Measurements from ENCODE around the gene CYP4V2. TPM values are rescaled to one million over a fixed set of nuclear protein-coding genes. Genes with fewer than 3 reads are reported as not detected.

The CYP4V2 gene
- total and polyA plus RNA-seq, 2 experiments from 2014 or later, result 1.5 to 3.1 TPM

DNA sequence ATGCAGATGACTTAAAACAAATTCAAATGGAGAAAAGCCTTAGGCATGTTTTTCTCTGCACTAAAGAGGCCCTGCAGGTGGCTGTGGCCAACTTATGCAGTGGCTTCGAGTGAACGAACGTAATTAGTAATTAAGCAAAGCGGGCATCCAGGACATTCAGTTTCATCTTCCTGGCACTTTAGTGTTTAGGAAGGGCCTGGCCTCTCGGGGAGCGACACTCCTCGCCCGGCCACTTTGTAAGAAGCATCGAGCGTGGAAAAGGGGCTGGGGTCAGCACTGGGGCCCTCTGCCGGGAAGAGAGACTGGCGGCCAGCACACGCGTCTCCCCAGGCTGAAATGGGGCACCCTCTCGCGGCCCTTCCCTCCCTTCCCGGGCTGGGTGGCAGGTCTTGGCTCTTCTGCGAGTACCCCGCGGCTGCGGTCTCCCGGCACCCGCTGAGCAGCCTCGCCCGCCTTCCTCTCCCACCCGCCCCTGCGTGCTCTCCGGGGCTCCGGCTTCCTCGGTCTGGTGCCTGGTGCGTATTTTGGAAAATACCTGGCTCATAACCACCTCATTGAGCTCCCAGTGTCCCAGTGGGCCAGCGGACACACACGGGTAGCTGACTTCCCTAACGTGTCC, 677 bp upstream of the CYP4V2 start (continued):
- TF ChIP-seq POLR2AphosphoS5 (IDR thresholded peaks at IDR 0.05; ENCODE audit: low read depth), result no peak
- TF ChIP-seq, protein P1, sequence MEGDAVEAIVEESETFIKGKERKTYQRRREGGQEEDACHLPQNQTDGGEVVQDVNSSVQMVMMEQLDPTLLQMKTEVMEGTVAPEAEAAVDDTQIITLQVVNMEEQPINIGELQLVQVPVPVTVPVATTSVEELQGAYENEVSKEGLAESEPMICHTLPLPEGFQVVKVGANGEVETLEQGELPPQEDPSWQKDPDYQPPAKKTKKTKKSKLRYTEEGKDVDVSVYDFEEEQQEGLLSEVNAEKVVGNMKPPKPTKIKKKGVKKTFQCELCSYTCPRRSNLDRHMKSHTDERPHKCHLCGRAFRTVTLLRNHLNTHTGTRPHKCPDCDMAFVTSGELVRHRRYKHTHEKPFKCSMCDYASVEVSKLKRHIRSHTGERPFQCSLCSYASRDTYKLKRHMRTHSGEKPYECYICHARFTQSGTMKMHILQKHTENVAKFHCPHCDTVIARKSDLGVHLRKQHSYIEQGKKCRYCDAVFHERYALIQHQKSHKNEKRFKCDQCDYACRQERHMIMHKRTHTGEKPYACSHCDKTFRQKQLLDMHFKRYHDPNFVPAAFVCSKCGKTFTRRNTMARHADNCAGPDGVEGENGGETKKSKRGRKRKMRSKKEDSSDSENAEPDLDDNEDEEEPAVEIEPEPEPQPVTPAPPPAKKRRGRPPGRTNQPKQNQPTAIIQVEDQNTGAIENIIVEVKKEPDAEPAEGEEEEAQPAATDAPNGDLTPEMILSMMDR (conservative IDR thresholded peaks at IDR 0.05; ENCODE audit: low read depth in 2 of 2), result no peak; a peak in 1 of 4 replicates

DNA sequence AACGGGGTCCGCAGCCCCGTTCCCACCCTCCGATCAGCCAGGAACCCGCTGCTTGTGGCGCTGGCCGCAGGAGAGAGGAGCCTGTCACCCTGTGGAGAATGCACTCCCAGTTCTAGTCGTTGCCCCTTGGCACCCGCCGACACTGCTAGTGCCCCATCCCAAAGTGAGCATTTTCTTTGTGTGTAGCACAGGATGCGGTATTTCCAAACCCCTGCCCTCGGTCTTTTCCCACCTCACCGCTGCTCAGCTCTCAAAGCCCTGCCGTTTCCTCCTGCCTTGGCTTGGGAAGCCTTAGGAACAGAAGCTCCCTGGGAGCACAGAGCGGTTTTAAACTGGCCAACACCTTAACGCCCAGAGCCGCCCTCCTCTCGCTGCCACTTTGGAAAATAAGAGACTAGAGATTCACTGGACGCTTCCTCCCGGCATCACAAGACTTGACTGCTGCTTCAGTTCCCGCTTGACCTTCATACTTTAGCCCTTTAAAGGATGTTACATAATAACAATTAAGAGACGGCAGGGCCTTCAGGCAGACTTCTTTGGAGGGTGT, 772 bp downstream of the CYP4V2 start:
- Histone ChIP-seq H3K36me3 (ENCODE audit: insufficient read depth) (no peaks in the 10 kb centered on the region), H3K27ac (ENCODE audit: low read depth) (no peak overlapping the region), H3K4me3 (peak overlapping the region; percentile 77), H3K27me3 (ENCODE audit: insufficient read depth) (no peaks in the 10 kb centered on the region), H3K4me2 (peak overlapping the region; percentile 78), H2AFZ (peak overlapping the region; percentile 92; the same call in 1 of the 2 replicates), H3K79me2 (replicated peaks; ENCODE audit: insufficient read depth) (no peaks in the 10 kb centered on the region; the same call in 1 of the 2 replicates), H3K9me2 (ENCODE audit: insufficient read depth) (no peaks in the 10 kb centered on the region), H3F3A (replicated peaks; ENCODE audit: low read depth) (peaks cover 4% of the 10 kb centered on the region; the same call in 1 of the 2 replicates), H3K4me1 (ENCODE audit: insufficient read depth) (peaks cover 21% of the 10 kb centered on the region), H4K20me1 (replicated peaks; ENCODE audit: insufficient read depth) (no peaks in the 10 kb centered on the region)
- H3K4me3 Mint-ChIP-seq, result peak overlapping the region; percentile 93
- peaks cover 34% of the 10 kb centered on the region for H3K4me1 Mint-ChIP-seq
- DNase-seq (ENCODE audit: low spot score) (peak; percentile 73), ATAC-seq (peak; percentile 47)
- H3K27me3 Mint-ChIP-seq (ENCODE audit: insufficient read depth, low read depth, poor library complexity), result peaks cover 6% of the 10 kb centered on the region
- peak overlapping the region; percentile 66 for H3K27ac Mint-ChIP-seq
- H3K36me3 Mint-ChIP-seq (ENCODE audit: low read depth), result peaks cover 10% of the 10 kb centered on the region; the same call in 2 of the 3 replicates
- TF ChIP-seq EZH2 (IDR thresholded peaks at IDR 0.05; ENCODE audit: low read depth, unreplicated experiment) (no peak), POLR2AphosphoS5 (IDR thresholded peaks at IDR 0.05; ENCODE audit: low read depth) (peak; percentile 39)
- H3K9me3 Mint-ChIP-seq, result no peaks in the 10 kb centered on the region

DNA sequence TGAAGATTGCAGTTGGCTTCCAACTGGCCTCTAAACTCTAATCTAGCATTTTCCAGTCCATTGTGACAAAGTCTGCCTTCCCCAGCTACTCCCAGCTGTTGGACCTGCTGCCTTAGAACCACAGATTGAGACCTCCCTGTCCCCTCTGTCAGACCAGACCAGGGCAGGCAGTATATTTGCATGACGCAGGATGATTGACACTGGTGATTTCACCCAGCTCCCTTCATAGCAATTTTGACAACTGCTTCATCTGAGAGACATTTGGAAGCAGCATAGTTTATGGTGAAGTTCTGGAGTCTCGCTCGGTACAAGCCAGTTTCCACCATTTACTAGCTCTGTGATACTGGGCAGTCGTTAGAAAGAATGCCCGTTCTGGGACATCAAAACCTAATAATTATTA, 2.5 kb downstream of the CYP4V2 start:
- no peak overlapping the region; the same call in 1 of the 2 replicates for H3K27ac Mint-ChIP-seq
- no peaks in the 10 kb centered on the region; the same call in 1 of the 2 replicates for H3K79me2 ChIP-seq (replicated peaks; ENCODE audit: insufficient read depth)
- no peak for DNase-seq (ENCODE audit: low spot score)
- peaks cover 4% of the 10 kb centered on the region; the same call in 1 of the 2 replicates for H3F3A ChIP-seq (replicated peaks; ENCODE audit: low read depth)
- no peak overlapping the region for H3K4me2 ChIP-seq
- H3K4me1 ChIP-seq (ENCODE audit: insufficient read depth), result peaks cover 21% of the 10 kb centered on the region
- H3K4me3 Mint-ChIP-seq, result no peak overlapping the region; the same call in 2 of the 3 replicates
- H4K20me1 ChIP-seq (replicated peaks; ENCODE audit: insufficient read depth), result no peaks in the 10 kb centered on the region
- H3K27me3 Mint-ChIP-seq (ENCODE audit: insufficient read depth, low read depth, poor library complexity), result peaks cover 6% of the 10 kb centered on the region
- no peaks in the 10 kb centered on the region for H3K27me3 ChIP-seq (ENCODE audit: insufficient read depth)
- no peak overlapping the region for H3K27ac ChIP-seq (ENCODE audit: low read depth)
- no peaks in the 10 kb centered on the region for H3K9me2 ChIP-seq (ENCODE audit: insufficient read depth)
- H2AFZ ChIP-seq, result no peak overlapping the region
- ATAC-seq, result no peak
- H3K4me1 Mint-ChIP-seq, result peaks cover 33% of the 10 kb centered on the region
- no peak overlapping the region for H3K4me3 ChIP-seq
- H3K36me3 Mint-ChIP-seq (ENCODE audit: low read depth), result peaks cover 10% of the 10 kb centered on the region; the same call in 2 of the 3 replicates
- H3K36me3 ChIP-seq (ENCODE audit: insufficient read depth), result no peaks in the 10 kb centered on the region
- no peaks in the 10 kb centered on the region for H3K9me3 Mint-ChIP-seq
- TF ChIP-seq, protein P1 (conservative IDR thresholded peaks at IDR 0.05; ENCODE audit: low read depth in 2 of 2), result no peak
- TF ChIP-seq ZNF331 (CRISPR knock-in tag; IDR thresholded peaks at IDR 0.05; ENCODE audit: low read depth), result no peak
- TF ChIP-seq, protein P2, sequence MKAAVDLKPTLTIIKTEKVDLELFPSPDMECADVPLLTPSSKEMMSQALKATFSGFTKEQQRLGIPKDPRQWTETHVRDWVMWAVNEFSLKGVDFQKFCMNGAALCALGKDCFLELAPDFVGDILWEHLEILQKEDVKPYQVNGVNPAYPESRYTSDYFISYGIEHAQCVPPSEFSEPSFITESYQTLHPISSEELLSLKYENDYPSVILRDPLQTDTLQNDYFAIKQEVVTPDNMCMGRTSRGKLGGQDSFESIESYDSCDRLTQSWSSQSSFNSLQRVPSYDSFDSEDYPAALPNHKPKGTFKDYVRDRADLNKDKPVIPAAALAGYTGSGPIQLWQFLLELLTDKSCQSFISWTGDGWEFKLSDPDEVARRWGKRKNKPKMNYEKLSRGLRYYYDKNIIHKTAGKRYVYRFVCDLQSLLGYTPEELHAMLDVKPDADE (IDR thresholded peaks at IDR 0.05), result no peak
- no peak for TF ChIP-seq ZNF114 (CRISPR knock-in tag; IDR thresholded peaks at IDR 0.05)
- TF ChIP-seq, protein P3, sequence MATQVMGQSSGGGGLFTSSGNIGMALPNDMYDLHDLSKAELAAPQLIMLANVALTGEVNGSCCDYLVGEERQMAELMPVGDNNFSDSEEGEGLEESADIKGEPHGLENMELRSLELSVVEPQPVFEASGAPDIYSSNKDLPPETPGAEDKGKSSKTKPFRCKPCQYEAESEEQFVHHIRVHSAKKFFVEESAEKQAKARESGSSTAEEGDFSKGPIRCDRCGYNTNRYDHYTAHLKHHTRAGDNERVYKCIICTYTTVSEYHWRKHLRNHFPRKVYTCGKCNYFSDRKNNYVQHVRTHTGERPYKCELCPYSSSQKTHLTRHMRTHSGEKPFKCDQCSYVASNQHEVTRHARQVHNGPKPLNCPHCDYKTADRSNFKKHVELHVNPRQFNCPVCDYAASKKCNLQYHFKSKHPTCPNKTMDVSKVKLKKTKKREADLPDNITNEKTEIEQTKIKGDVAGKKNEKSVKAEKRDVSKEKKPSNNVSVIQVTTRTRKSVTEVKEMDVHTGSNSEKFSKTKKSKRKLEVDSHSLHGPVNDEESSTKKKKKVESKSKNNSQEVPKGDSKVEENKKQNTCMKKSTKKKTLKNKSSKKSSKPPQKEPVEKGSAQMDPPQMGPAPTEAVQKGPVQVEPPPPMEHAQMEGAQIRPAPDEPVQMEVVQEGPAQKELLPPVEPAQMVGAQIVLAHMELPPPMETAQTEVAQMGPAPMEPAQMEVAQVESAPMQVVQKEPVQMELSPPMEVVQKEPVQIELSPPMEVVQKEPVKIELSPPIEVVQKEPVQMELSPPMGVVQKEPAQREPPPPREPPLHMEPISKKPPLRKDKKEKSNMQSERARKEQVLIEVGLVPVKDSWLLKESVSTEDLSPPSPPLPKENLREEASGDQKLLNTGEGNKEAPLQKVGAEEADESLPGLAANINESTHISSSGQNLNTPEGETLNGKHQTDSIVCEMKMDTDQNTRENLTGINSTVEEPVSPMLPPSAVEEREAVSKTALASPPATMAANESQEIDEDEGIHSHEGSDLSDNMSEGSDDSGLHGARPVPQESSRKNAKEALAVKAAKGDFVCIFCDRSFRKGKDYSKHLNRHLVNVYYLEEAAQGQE (IDR thresholded peaks at IDR 0.05; ENCODE audit: unreplicated experiment), result no peak
- no peak for TF ChIP-seq JUNB (IDR thresholded peaks at IDR 0.05; ENCODE audit: unreplicated experiment)
- TF ChIP-seq POLR2AphosphoS5 (IDR thresholded peaks at IDR 0.05; ENCODE audit: low read depth), result no peak
- TF ChIP-seq EZH2phosphoT487 (IDR thresholded peaks at IDR 0.05; ENCODE audit: unreplicated experiment), result no peak
